OCI-LY1 (cell line): ENCODE measurements around the gene TSPAN12.

Experiments used
- EZH2 ChIP-seq: fragments of 200-600 bp; sonication (generic), shearing (Covaris generic); IDR thresholded peaks from 2 replicates; pipeline ENCODE4 v1.8.0; 2017; ENCODE audit warnings: borderline replicate concordance, mixed run types, mild to moderate bottlenecking, antibody characterized with exemption, low read length, moderate library complexity, mixed read lengths
- TF ChIP-seq, protein P1 (sequence below): fragments of 200-600 bp; sonication (generic), shearing (Covaris generic); IDR thresholded peaks from 2 replicates; pipeline ENCODE4 v1.5.1; 2017; ENCODE audit warnings: mild to moderate bottlenecking, antibody characterized with exemption, low read length, moderate library complexity, mixed read lengths

DNA sequence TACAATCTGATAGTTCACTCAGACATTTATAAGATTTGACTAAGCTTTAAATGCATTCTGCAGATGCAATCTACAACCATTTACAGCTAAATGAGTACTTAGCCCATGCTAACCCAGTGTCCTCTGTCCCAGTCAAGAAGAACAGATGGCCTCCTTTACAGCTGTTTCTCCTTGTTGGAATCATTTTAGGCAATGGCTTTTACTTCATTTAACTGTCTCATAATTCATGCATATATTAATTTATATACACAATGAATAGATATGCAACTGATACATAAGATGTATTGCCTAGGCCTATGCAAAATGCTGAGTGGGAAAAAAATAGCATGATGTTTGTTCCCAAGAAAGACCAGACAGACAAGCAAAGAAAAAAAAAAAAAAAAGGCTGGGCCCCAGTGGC, 82.2 kb downstream of the TSPAN12 start:
- TF ChIP-seq, protein P1, sequence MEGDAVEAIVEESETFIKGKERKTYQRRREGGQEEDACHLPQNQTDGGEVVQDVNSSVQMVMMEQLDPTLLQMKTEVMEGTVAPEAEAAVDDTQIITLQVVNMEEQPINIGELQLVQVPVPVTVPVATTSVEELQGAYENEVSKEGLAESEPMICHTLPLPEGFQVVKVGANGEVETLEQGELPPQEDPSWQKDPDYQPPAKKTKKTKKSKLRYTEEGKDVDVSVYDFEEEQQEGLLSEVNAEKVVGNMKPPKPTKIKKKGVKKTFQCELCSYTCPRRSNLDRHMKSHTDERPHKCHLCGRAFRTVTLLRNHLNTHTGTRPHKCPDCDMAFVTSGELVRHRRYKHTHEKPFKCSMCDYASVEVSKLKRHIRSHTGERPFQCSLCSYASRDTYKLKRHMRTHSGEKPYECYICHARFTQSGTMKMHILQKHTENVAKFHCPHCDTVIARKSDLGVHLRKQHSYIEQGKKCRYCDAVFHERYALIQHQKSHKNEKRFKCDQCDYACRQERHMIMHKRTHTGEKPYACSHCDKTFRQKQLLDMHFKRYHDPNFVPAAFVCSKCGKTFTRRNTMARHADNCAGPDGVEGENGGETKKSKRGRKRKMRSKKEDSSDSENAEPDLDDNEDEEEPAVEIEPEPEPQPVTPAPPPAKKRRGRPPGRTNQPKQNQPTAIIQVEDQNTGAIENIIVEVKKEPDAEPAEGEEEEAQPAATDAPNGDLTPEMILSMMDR, result no peak
- no peak for TF ChIP-seq EZH2
